GM18526 (cell line): ENCODE results near the gene LYVE1.

Source experiments
- POLR2A ChIP-seq: IDR thresholded peaks from 3 replicates; pipeline ENCODE4 v1.6.1; 2011; ENCODE audit not compliant: insufficient read length; ENCODE audit errors: extremely low read depth

The LYVE1 gene

GRCh38 chr11:10568486-10568941, at the start of gene LYVE1:
Gene LYVE1, minus strand, starts transcription at chr11:10568665. Its CDS starts 133 bp downstream, at chr11:10568532.
- no peak for TF ChIP-seq POLR2A

GRCh38 chr11:10617551-10617950, 49.1 kb upstream of the LYVE1 start:
- TF ChIP-seq POLR2A: no peak

- no peak for TF ChIP-seq POLR2A
Measured at GRCh38 chr11:10611979-10612862, 43.8 kb upstream of the LYVE1 start.

GRCh38 chr11:10609636-10610035, 41.2 kb upstream of the LYVE1 start:
- TF ChIP-seq POLR2A: no peak

- TF ChIP-seq POLR2A: no peak
Measured at GRCh38 chr11:10608584-10608983, 40.1 kb upstream of the LYVE1 start.

GRCh38 chr11:10607462-10608132, 39.1 kb upstream of the LYVE1 start:
- TF ChIP-seq POLR2A: no peak

GRCh38 chr11:10606536-10607208, 38.2 kb upstream of the LYVE1 start:
- no peak for TF ChIP-seq POLR2A

GRCh38 chr11:10605941-10606381, 37.5 kb upstream of the LYVE1 start:
- no peak for TF ChIP-seq POLR2A

GRCh38 chr11:10604798-10605197, 36.3 kb upstream of the LYVE1 start:
- TF ChIP-seq POLR2A: no peak

GRCh38 chr11:10604340-10604748, 35.9 kb upstream of the LYVE1 start:
- TF ChIP-seq POLR2A: no peak

- TF ChIP-seq POLR2A: no peak
Measured at GRCh38 chr11:10603721-10604297, 35.3 kb upstream of the LYVE1 start.

- no peak for TF ChIP-seq POLR2A
Measured at GRCh38 chr11:10602945-10603344, 34.5 kb upstream of the LYVE1 start.

GRCh38 chr11:10602366-10602765, 33.9 kb upstream of the LYVE1 start:
- no peak for TF ChIP-seq POLR2A

- TF ChIP-seq POLR2A: no peak
Measured at GRCh38 chr11:10601837-10602236, 33.4 kb upstream of the LYVE1 start.

- TF ChIP-seq POLR2A: no peak
Measured at GRCh38 chr11:10600570-10601248, 32.2 kb upstream of the LYVE1 start.
